Measurements from ENCODE around the gene CHD1L.

Gene CHD1L

DNA sequence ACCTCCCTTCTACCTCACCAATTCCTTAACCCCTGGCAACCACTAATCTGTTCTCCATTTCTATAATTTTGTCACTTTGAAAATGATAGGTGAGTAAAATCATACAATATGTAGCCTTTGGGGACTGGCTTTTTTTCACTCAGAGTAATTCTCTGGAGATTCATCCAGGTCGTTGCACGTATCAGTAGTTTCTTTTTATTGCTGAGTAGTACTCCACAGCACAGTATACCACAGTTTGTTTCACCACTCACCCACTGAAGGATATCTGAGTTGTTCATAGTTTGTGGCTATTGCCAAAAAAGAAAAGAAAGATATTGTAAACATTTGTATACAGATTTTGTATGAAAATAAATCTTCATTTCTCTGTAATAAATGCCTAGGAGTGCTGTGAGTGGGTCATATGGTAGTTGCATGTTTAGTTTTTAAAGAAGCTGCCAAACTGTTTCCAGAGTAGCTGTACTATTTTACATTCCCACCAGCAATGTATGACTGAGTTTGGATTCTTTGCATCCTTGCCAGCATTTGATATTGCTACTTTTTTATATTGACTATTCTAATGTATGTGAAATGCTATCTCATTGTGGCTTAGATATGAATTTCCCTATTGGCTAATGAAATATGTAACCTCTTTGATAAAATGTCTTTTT, 3.7 kb downstream of the CHD1L start:
- no peak overlapping the region for H3K4me3 ChIP-seq (replicated peaks; ENCODE audit: insufficient read depth, low read length)
- TF ChIP-seq GABPA (IDR thresholded peaks at IDR 0.05; ENCODE audit: low read depth) (no peak), POLR2AphosphoS5 (IDR thresholded peaks at IDR 0.05; ENCODE audit: low read depth) (no peak)
- DNase-seq (ENCODE audit: low read depth in 1 of 2, low spot score in 1 of 2): no peak

DNA sequence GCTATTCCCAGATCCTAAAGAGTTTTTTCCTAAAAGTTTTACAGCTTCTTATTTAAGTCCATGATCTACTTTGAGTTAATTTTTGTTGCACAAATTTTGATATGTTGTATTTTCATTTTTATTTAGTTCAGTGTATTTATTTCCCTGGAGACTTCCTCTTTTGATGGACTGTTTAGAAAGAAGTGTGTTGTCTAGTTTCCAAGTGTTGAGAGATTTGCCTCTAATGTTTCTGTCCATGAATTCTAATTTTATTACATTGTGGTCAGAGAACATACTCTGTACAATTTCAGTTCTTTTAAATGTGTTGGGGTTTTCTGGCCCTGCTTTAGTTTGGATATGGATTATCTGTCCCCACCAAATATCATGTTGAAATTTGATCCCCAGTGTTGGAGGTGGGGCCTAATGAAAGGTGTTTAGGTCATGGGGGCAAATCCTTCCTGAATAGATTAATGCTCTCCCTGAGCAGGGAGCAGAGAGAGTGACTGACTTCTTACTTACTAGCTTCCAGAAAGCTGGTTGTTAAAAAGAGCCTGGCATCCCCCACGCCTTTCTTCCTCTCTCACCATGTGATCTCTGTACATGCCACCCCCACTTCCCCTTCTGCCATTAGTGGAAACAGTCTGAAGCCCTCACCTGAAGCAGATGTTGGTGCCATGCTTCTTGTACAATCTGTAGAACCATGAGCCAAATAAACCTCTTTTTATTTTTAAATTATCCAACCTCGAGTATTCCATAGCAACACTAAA, 4.6 kb downstream of the CHD1L start:
- H3K27ac ChIP-seq (replicated peaks): peak overlapping the region; percentile 69
- H3K27me3 ChIP-seq (ENCODE audit: insufficient read depth, poor library complexity, severe bottlenecking): no peaks in the 10 kb centered on the region
- TF ChIP-seq SPI1 (IDR thresholded peaks at IDR 0.05; ENCODE audit: borderline replicate concordance, low read depth): peak; percentile 97
- TF ChIP-seq, protein P1, sequence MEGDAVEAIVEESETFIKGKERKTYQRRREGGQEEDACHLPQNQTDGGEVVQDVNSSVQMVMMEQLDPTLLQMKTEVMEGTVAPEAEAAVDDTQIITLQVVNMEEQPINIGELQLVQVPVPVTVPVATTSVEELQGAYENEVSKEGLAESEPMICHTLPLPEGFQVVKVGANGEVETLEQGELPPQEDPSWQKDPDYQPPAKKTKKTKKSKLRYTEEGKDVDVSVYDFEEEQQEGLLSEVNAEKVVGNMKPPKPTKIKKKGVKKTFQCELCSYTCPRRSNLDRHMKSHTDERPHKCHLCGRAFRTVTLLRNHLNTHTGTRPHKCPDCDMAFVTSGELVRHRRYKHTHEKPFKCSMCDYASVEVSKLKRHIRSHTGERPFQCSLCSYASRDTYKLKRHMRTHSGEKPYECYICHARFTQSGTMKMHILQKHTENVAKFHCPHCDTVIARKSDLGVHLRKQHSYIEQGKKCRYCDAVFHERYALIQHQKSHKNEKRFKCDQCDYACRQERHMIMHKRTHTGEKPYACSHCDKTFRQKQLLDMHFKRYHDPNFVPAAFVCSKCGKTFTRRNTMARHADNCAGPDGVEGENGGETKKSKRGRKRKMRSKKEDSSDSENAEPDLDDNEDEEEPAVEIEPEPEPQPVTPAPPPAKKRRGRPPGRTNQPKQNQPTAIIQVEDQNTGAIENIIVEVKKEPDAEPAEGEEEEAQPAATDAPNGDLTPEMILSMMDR (IDR thresholded peaks at IDR 0.05; ENCODE audit: insufficient read depth, low read length): no peak
- no peak overlapping the region for H3K4me3 ChIP-seq (replicated peaks; ENCODE audit: insufficient read depth, low read length)
- peak; percentile 51 to 82 for DNase-seq (ENCODE audit: low read depth in 1 of 2, low spot score in 1 of 2)

More for the DNA sequence above, 3.7 kb downstream of the CHD1L start:
- peak overlapping the region; percentile 69 for H3K27ac ChIP-seq (replicated peaks)
- H3K27me3 ChIP-seq (ENCODE audit: insufficient read depth, poor library complexity, severe bottlenecking): no peaks in the 10 kb centered on the region

DNA sequence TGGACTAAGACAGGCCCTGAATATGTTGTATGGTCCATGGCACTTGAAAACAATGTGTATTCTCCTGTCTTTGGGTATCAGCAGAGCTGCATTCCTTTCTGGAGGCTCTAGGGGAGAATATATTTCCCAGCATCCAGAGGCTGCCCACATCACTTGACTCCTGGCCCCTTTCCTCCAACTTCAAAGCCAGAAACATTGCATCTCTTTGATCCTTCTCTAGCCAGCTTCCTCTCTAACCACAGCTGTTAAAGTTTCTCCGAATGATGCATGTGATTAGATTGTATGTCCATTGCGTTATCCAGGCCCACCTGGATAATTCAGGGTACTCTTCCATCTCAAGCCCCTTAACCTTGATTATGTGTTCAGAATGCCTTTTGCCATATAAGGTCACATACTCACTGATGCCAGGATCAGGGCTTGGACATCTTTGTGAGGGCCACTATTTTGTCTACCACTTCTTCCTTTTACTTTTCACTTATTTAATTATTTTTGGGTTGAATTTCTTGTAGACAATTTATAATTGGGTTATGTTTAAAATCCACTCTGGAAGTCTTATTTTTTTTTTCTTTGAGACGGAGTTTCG, 5.3 kb downstream of the CHD1L start:
- Histone ChIP-seq H3K27me3 (ENCODE audit: insufficient read depth, poor library complexity, severe bottlenecking) (no peaks in the 10 kb centered on the region), H3K27ac (replicated peaks) (peak overlapping the region; percentile 69), H3K4me3 (replicated peaks; ENCODE audit: insufficient read depth, low read length) (no peak overlapping the region)
- TF ChIP-seq, protein P2, sequence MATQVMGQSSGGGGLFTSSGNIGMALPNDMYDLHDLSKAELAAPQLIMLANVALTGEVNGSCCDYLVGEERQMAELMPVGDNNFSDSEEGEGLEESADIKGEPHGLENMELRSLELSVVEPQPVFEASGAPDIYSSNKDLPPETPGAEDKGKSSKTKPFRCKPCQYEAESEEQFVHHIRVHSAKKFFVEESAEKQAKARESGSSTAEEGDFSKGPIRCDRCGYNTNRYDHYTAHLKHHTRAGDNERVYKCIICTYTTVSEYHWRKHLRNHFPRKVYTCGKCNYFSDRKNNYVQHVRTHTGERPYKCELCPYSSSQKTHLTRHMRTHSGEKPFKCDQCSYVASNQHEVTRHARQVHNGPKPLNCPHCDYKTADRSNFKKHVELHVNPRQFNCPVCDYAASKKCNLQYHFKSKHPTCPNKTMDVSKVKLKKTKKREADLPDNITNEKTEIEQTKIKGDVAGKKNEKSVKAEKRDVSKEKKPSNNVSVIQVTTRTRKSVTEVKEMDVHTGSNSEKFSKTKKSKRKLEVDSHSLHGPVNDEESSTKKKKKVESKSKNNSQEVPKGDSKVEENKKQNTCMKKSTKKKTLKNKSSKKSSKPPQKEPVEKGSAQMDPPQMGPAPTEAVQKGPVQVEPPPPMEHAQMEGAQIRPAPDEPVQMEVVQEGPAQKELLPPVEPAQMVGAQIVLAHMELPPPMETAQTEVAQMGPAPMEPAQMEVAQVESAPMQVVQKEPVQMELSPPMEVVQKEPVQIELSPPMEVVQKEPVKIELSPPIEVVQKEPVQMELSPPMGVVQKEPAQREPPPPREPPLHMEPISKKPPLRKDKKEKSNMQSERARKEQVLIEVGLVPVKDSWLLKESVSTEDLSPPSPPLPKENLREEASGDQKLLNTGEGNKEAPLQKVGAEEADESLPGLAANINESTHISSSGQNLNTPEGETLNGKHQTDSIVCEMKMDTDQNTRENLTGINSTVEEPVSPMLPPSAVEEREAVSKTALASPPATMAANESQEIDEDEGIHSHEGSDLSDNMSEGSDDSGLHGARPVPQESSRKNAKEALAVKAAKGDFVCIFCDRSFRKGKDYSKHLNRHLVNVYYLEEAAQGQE (IDR thresholded peaks at IDR 0.05; ENCODE audit: insufficient replicate concordance, low read depth): no peak
- TF ChIP-seq, protein P1 (IDR thresholded peaks at IDR 0.05; ENCODE audit: insufficient read depth, low read length): no peak
- no peak for TF ChIP-seq SPI1 (IDR thresholded peaks at IDR 0.05; ENCODE audit: borderline replicate concordance, low read depth)
- TF ChIP-seq POLR2AphosphoS5 (IDR thresholded peaks at IDR 0.05; ENCODE audit: low read depth): no peak
- TF ChIP-seq GABPA (IDR thresholded peaks at IDR 0.05; ENCODE audit: low read depth): no peak
- DNase-seq (ENCODE audit: low read depth in 1 of 2, low spot score in 1 of 2): no peak

DNA sequence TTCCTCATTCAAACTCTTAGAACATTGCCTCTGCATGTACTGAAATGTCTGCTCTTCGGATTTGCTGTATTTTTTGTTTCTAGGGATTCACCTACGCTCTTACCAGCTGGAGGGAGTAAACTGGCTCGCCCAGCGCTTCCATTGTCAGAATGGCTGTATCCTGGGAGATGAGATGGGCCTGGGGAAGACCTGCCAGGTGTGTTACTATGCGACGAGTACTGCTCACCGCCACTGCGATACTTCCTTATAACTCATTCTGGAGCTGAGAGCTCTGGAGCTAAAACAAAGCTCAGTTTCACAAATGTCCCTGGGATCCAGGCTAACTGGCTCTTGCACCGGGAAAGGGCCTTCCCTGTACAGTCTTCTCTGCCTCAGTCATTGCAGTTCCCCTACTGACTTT, 10.1 kb downstream of the CHD1L start:
- TF ChIP-seq, protein P2 (IDR thresholded peaks at IDR 0.05; ENCODE audit: insufficient replicate concordance, low read depth): no peak
- TF ChIP-seq, protein P1 (IDR thresholded peaks at IDR 0.05; ENCODE audit: insufficient read depth, low read length): no peak
- TF ChIP-seq GABPA (IDR thresholded peaks at IDR 0.05; ENCODE audit: low read depth): no peak
- TF ChIP-seq SPI1 (IDR thresholded peaks at IDR 0.05; ENCODE audit: borderline replicate concordance, low read depth): no peak
- no peak for TF ChIP-seq POLR2AphosphoS5 (IDR thresholded peaks at IDR 0.05; ENCODE audit: low read depth)
- no peak overlapping the region for H3K27ac ChIP-seq (replicated peaks)
- no peak for DNase-seq (ENCODE audit: low read depth in 1 of 2, low spot score in 1 of 2)
- H3K4me3 ChIP-seq (replicated peaks; ENCODE audit: insufficient read depth, low read length): no peak overlapping the region
- no peaks in the 10 kb centered on the region for H3K27me3 ChIP-seq (ENCODE audit: insufficient read depth, poor library complexity, severe bottlenecking)
